GM08714 (cell line): Measurements from ENCODE around the gene CDON.

Experiments used
- H3K4me3 ChIP-seq: fragments of 200-500 bp; sonication (Bioruptor generic); 2 replicates; pipeline ENCODE4 v1.5.1; 2014; ENCODE audit warnings: mild to moderate bottlenecking, low read length, inconsistent platforms
- ZNF274 ChIP-seq: IDR thresholded peaks from 2 replicates; pipeline ENCODE4 v1.6.1; 2012; ENCODE audit warnings: mild to moderate bottlenecking, low read depth, low read length

The CDON gene

GRCh38 chr11:125934473-125934872, 128.2 kb downstream of the CDON start:
- H3K4me3 ChIP-seq, result no peak overlapping the region
- TF ChIP-seq ZNF274, result no peak

DNA sequence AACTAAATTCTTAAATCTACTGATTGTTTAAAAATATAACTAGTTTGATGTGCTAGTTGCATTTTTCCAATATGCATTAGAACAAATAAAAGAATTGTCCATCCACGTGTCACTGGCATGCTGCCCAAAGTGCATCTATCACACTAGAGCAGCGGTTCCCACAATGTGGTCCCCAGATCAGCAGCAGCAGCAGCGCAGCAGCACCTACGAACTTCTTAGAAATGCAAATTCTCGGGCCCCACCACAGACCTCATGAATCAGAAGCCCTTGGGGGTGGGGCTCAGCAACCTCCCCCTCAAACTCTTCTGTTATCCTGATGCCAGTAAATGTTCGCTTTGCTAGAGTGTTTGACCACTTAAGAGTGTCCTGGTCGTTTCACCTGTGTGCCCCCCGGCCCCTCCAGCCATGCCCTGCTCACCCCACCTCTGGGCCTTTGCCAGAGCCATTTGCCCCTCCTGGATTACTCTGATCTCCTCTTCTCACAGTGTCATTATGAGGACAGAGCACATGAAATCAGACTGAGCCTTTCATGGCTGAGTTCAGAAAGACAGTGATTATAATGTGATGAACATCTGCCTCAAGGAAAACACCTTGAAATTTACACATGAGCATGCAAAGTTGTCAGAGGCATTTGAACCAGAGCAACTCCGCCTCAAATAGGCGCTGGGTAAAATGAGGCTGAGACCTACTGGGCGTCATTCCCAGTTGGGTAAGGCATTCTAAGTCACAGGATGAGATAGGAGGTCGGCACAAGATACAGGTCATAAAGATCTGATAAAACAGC, 129.4 kb downstream of the CDON start:
- H3K4me3 ChIP-seq, result no peak overlapping the region

DNA sequence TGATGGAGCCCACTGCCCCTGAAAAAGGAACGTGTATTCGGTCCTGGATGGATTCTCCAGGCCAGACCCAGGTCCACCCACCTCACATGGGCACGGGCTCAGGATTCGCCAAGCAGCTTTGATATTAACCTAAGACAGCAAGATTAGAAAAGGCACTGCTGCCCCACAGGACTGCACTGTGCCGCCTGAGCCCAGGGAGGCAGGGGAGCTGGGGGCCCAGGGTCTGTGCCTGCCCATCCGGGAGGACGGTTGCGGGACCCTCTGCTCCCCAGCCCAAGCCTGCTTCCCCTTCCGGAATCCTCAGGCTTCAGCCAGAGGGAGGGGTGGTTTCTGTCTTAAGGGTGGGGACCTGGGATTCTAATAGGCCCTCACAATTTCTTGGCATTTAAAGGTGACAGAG, 130.4 kb downstream of the CDON start:
- no peak for TF ChIP-seq ZNF274
- H3K4me3 ChIP-seq, result no peak overlapping the region

More for the DNA sequence above, 129.4 kb downstream of the CDON start:
- no peak for TF ChIP-seq ZNF274

GRCh38 chr11:125931668-125932067, 131.0 kb downstream of the CDON start:
- H3K4me3 ChIP-seq, result no peak overlapping the region
- TF ChIP-seq ZNF274, result no peak

- H3K4me3 ChIP-seq, result no peak overlapping the region
- TF ChIP-seq ZNF274, result no peak
These were observed 131.6 kb downstream of the CDON start for GRCh38 chr11:125931116-125931515.

- no peak overlapping the region for H3K4me3 ChIP-seq
- no peak for TF ChIP-seq ZNF274
These were observed 132.6 kb downstream of the CDON start for GRCh38 chr11:125930076-125930450.

- no peak for TF ChIP-seq ZNF274
- H3K4me3 ChIP-seq, result no peak overlapping the region
These were observed 133.1 kb downstream of the CDON start for GRCh38 chr11:125929445-125930075.

- no peak overlapping the region for H3K4me3 ChIP-seq
- TF ChIP-seq ZNF274, result no peak
These were observed 136.0 kb downstream of the CDON start for GRCh38 chr11:125926682-125927081.

DNA sequence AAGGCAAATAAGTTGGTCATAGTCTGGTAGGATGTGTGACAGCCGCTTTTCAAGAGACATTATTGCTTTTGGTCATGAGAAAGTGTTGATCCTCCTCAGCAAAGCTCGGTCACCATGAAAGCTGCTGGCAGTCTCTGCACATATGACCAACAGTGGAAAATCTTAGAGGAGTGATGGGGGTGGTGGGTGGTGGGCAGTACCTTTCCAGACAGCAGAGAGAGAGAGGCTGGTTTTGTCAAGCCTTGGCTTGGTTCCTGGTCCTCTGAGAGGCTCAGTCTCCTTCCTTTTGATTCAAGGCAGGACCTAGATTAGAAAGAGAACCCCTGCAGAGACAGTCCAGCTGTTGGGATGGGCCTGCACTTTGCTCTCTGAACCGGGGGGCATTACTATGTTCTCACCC, 136.9 kb downstream of the CDON start:
- TF ChIP-seq ZNF274, result no peak
- no peak overlapping the region for H3K4me3 ChIP-seq

DNA sequence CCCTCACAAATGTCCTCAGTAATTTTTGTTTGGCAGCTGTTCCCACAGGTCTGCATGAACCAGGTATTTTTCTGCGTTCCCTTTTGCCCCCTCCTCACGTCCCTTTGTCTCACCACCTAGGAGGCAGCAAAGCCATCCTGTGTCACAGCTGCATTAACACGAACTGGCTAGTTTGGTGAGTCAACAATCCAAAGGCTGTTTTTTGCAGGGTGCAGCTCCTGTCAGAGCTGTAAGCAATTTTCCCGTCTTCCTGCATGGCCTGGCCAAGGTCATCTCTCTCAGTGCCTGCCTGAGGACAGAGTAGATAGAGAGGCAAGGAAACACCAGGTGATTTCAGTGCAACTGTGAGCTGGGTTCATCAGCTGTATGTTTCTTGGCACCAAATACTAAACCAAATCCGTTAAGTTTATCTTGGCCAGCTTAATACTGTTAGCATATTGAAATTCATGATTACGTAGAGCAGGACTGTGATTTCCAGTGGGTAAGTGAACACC, 137.4 kb downstream of the CDON start:
- no peak for TF ChIP-seq ZNF274

GRCh38 chr11:125924384-125925007, 138.2 kb downstream of the CDON start:
- H3K4me3 ChIP-seq, result no peak overlapping the region

More for the DNA sequence above, 137.4 kb downstream of the CDON start:
- H3K4me3 ChIP-seq, result no peak overlapping the region

GRCh38 chr11:125923633-125924032, 139.0 kb downstream of the CDON start:
- H3K4me3 ChIP-seq, result no peak overlapping the region
- no peak for TF ChIP-seq ZNF274

More at GRCh38 chr11:125924384-125925007, 138.2 kb downstream of the CDON start:
- TF ChIP-seq ZNF274, result no peak

GRCh38 chr11:125923012-125923579, 139.6 kb downstream of the CDON start:
- no peak for TF ChIP-seq ZNF274
- no peak overlapping the region for H3K4me3 ChIP-seq

GRCh38 chr11:125922156-125922555, 140.5 kb downstream of the CDON start:
- no peak overlapping the region for H3K4me3 ChIP-seq
- TF ChIP-seq ZNF274, result no peak
